ENCODE data around the gene NUP210. TPM values are rescaled to one million over a fixed set of nuclear protein-coding genes. Genes with fewer than 3 reads are reported as not detected.

NUP210 gene
- 28.6 to 40.7 TPM (median 37.5 TPM) in 5 replicates for total RNA-seq (2022; extraction: Qiagen RNA extraction; ENCODE audit: low read depth)

GRCh38 chr3:13420045-13420830 lies at the start of gene NUP210:
TSS of gene NUP210 (minus strand) at chr3:13420322. CDS start at chr3:13420226, 96 bp downstream.

Other genes starting within 250 kb of the NUP210 start
- 5.3 to 8.4 TPM (median 7.3 TPM) in 5 replicates for gene HDAC11, start 60.0 kb upstream of the NUP210 start, total RNA-seq (2022; extraction: Qiagen RNA extraction; ENCODE audit: low read depth)
- gene FBLN2, start 128.8 kb upstream of the NUP210 start, total RNA-seq (2022; extraction: Qiagen RNA extraction; ENCODE audit: low read depth) = 1.6 to 3.4 TPM (median 2.5 TPM) in 5 replicates